ENCODE measurements around the gene ANKK1. TPM values are rescaled to one million over a fixed set of nuclear protein-coding genes. Genes with fewer than 3 reads are reported as not detected.

The ANKK1 gene
- total and polyA plus RNA-seq, 10 of the 15 experiments (the other 5 are each of a cell fraction or from before 2014, with no cell fraction given) = not detected

DNA sequence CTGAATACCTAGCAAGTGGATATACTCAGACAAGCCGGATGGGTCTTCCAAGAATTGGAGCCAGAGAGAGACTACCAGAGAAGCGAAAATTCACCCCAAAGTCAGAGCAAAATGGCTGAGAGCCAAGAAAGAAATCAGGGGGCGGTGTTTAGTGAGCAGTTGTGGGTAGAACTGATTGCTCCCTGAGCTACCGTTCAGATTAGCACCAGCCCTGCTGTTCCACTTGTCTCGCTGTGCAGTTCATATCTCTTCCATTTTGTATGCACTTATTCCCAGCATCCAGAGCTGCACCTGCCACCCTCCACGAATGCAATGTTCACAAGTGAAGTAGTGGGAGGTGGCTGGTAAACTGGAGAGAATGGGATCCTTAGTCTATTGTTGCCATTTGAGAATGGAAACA is 62.2 kb downstream of the ANKK1 start:
- H3K27ac ChIP-seq (ENCODE audit: control insufficient read depth, insufficient read depth) = no peak overlapping the region
- H3K79me2 ChIP-seq (ENCODE audit: control insufficient read depth, insufficient read depth, low read length) = no peaks in the 10 kb centered on the region
- no peaks in the 10 kb centered on the region for H3K9me3 ChIP-seq (replicated peaks; ENCODE audit: control insufficient read depth, insufficient read depth, low read length)
- no peak for FAIRE-seq
- intact Hi-C loops (cut with micrococcal nuclease; ENCODE audit: unreplicated experiment) = no loop called here
- no peaks in the 10 kb centered on the region for H4K20me1 ChIP-seq (ENCODE audit: control insufficient read depth, insufficient read depth)
- no peak overlapping the region for H3K9ac ChIP-seq (ENCODE audit: control insufficient read depth, insufficient read depth, low read length)
- DNase-seq (ENCODE audit: low read depth, low spot score) = no peak
- CTCF ChIA-PET = interaction anchor here (0.7 kb wide), 1 partner anchor 81 kb away, joined by 3 read pairs; no protein-coding TSS in a partner anchor
- RAD21 ChIA-PET (ENCODE audit: unreplicated experiment) = no interaction called here
- no peak overlapping the region for H3K4me2 ChIP-seq (ENCODE audit: control insufficient read depth, insufficient read depth)
- no peak overlapping the region for H2AFZ ChIP-seq (ENCODE audit: control insufficient read depth, low read depth, low read length)
- in situ Hi-C loops (cut with MboI) = no loop called here
- ATAC-seq = no peak
- peaks cover 0 to 3% of the 10 kb centered on the region in 2 experiments; a peak in 3 of 4 replicates for H3K27me3 ChIP-seq (replicated peaks in 1 of 2; ENCODE audit: control insufficient read depth in 2 of 2, insufficient read depth in 2 of 2, low read length in 1 of 2)
- SMC1A ChIA-PET (ENCODE audit: uncharacterized antibody, unreplicated experiment) = interaction anchor here (0.8 kb wide), 1 partner anchor 72 kb away, joined by 3 read pairs; no protein-coding TSS in a partner anchor
- no peak for TF ChIP-seq SMAD5 (IDR thresholded peaks at IDR 0.05; ENCODE audit: low read depth)
- no peak for TF ChIP-seq CREM (IDR thresholded peaks at IDR 0.05; ENCODE audit: low read depth)
- no peak for TF ChIP-seq LARP7 (IDR thresholded peaks at IDR 0.05)
- TF ChIP-seq, protein P1, sequence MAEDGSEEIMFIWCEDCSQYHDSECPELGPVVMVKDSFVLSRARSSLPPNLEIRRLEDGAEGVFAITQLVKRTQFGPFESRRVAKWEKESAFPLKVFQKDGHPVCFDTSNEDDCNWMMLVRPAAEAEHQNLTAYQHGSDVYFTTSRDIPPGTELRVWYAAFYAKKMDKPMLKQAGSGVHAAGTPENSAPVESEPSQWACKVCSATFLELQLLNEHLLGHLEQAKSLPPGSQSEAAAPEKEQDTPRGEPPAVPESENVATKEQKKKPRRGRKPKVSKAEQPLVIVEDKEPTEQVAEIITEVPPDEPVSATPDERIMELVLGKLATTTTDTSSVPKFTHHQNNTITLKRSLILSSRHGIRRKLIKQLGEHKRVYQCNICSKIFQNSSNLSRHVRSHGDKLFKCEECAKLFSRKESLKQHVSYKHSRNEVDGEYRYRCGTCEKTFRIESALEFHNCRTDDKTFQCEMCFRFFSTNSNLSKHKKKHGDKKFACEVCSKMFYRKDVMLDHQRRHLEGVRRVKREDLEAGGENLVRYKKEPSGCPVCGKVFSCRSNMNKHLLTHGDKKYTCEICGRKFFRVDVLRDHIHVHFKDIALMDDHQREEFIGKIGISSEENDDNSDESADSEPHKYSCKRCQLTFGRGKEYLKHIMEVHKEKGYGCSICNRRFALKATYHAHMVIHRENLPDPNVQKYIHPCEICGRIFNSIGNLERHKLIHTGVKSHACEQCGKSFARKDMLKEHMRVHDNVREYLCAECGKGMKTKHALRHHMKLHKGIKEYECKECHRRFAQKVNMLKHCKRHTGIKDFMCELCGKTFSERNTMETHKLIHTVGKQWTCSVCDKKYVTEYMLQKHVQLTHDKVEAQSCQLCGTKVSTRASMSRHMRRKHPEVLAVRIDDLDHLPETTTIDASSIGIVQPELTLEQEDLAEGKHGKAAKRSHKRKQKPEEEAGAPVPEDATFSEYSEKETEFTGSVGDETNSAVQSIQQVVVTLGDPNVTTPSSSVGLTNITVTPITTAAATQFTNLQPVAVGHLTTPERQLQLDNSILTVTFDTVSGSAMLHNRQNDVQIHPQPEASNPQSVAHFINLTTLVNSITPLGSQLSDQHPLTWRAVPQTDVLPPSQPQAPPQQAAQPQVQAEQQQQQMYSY (CRISPR knock-in tag; IDR thresholded peaks at IDR 0.05) = no peak
- TF ChIP-seq NFXL1 (IDR thresholded peaks at IDR 0.05; ENCODE audit: borderline replicate concordance) = no peak
- no peak for TF ChIP-seq CBX3 (IDR thresholded peaks at IDR 0.05; ENCODE audit: borderline replicate concordance, low read depth)
- TF ChIP-seq CHD1 (IDR thresholded peaks at IDR 0.05; ENCODE audit: low read depth, low read length) = no peak
- TF ChIP-seq SPI1 (IDR thresholded peaks at IDR 0.05; ENCODE audit: borderline replicate concordance, insufficient read depth, low read depth, low read length) = no peak
- TF ChIP-seq SUZ12 (IDR thresholded peaks at IDR 0.05; ENCODE audit: unreplicated experiment) = no peak
- TF ChIP-seq, protein P2, sequence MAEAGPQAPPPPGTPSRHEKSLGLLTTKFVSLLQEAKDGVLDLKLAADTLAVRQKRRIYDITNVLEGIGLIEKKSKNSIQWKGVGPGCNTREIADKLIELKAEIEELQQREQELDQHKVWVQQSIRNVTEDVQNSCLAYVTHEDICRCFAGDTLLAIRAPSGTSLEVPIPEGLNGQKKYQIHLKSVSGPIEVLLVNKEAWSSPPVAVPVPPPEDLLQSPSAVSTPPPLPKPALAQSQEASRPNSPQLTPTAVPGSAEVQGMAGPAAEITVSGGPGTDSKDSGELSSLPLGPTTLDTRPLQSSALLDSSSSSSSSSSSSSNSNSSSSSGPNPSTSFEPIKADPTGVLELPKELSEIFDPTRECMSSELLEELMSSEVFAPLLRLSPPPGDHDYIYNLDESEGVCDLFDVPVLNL (IDR thresholded peaks at IDR 0.05; ENCODE audit: low read depth, low read length) = no peak
- no peak for TF ChIP-seq SUPT20H (IDR thresholded peaks at IDR 0.05; ENCODE audit: borderline replicate concordance, control insufficient read depth, low read depth, low read length)
- no peak for TF ChIP-seq HCFC1 (IDR thresholded peaks at IDR 0.05; ENCODE audit: low read length)
- TF ChIP-seq CHD2 (IDR thresholded peaks at IDR 0.05; ENCODE audit: borderline replicate concordance, low read depth, low read length) = no peak
- no peak for TF ChIP-seq ATF7 (IDR thresholded peaks at IDR 0.05; ENCODE audit: low read depth)
- TF ChIP-seq MTA2 (IDR thresholded peaks at IDR 0.05; ENCODE audit: low read depth) = no peak
- no peak for TF ChIP-seq PAX5 (IDR thresholded peaks at IDR 0.05; ENCODE audit: borderline replicate concordance, low read depth, low read length)
- TF ChIP-seq SRF (IDR thresholded peaks at IDR 0.05; ENCODE audit: low read depth in 2 of 2, low read length in 2 of 2) = no peak
- H3K36me3 ChIP-seq (ENCODE audit: control insufficient read depth in 2 of 2, insufficient read depth in 2 of 2, low read length in 1 of 2) = no peaks in the 10 kb centered on the region
- no peak overlapping the region for H3K4me3 ChIP-seq
- POLR2A ChIA-PET = no interaction called here
- BruUV-seq (replicated peaks) = no TSS peak
- WGBS (ENCODE audit: insufficient coverage, insufficient replicate concordance, low lambda C conversion rate, missing lambda C conversion rate) = 23% methylated on average over 5 of the region's 6 CpGs
- peaks cover 3% of the 10 kb centered on the region; the same call in 1 of the 2 replicates for H3K4me1 ChIP-seq (ENCODE audit: control insufficient read depth, insufficient read depth, low read length)

Data from GM12878 (cell line).